ENCODE data around the gene NR1H2.
"Not testable (repeated sequence)": the region's sequence is repeated elsewhere in the genome, so short reads cannot be mapped to it uniquely, and the experiment has no call there.

NR1H2 gene

DNA sequence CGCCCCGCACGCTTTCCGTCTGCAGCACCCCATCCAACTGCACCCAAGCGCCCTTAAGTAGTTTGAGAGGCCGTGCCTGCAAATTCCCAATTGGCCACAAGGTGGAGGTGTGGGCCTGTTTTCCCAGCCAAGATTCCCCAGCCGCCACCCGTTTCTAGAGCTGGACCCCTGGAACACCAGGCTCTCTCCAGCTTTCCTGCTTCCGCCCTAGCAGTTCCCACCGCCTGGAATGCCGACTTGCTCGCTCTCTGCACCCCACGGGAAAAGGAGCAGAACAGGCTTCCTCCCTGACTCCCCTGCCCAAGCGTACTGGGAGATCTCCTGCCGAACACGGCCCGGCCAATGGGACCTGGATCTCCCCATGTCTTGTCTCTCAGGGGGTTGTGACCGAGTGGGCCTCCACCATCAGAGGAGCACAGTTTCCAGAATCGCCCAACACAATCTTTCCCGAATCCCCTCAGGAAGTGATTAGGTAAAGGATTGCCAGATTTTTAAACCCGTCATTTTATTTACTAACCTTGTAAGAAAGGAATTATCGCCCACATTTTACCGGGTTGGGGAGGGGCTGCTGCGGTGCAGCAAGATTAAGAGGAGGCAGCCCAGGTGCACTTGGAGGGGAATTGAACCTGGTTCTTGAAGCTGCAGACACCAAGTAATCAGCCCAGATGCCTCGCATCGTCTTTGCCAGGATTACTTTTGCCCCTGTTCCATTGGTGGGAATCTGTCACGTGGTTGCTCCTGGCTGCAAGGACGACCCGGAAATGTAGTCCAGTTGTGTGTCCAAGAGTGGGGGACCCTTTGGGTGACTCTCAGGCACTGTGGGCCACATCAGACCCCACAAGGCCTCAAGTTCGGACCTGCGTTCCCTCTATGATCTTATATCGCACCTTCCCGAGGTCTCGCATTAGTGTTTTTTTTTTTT, 7.3 kb upstream of the NR1H2 start:
- Histone ChIP-seq H3K27ac (peak overlapping the region; percentile 17 to 85 (median 79)), H3K4me3 (peak overlapping the region; percentile 36 to 60 (median 50))

DNA sequence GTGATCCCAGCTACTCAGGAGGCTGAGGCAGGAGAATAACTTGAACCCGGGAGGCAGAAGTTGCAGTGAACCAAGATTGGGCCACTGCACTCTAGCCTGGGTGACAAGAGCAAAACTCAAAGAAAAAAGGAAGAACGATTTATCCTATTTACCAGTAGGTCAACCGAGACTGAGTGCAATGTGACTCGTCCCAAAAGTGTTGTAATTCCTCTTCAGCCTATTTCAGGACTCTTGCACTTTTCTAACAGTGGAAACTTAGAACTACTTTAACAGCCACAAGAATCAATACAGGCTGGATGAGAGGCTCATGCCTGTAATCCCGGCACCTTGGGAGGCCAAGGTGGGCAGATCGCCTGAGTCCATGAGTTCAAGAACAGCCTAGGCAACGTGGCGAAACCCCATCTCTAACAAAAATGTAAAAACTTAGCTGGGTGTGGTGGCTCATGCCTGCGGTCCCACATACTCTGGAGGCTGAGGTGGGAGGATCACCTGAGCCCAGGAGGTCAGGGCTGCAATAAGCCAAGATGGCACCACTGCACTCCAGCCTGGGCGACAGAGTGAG, 4.3 kb upstream of the NR1H2 start:
- Histone ChIP-seq H3K27ac (no peak overlapping the region), H3K4me3 (no peak overlapping the region)

DNA sequence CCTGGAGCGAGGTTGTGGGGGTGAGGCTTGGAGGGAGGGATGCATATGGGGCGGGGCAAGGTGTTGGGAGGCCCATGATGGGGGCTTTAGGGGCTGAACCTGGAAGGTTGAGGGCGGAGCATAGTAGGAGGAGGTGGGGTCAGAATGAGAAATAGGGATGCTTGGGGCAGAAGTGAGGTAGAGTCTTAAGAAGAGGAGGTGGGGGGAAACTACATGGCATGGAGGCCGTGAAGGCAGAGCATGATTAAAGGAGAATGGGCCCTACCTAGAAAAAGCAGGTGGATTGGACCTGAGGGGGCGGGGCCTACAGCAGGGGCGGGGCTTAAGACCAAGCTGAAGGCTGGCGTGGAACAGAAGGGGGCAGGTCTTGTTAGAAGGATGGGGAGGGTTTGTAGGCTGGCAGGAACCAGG, 799 bp downstream of the NR1H2 start:
- Histone ChIP-seq H3K4me3 (peak overlapping the region; percentile 57 to 98 (median 86)), H3K27ac (peak overlapping the region in 7 of 21 experiments; percentile 96 to 100 (median 99))

DNA sequence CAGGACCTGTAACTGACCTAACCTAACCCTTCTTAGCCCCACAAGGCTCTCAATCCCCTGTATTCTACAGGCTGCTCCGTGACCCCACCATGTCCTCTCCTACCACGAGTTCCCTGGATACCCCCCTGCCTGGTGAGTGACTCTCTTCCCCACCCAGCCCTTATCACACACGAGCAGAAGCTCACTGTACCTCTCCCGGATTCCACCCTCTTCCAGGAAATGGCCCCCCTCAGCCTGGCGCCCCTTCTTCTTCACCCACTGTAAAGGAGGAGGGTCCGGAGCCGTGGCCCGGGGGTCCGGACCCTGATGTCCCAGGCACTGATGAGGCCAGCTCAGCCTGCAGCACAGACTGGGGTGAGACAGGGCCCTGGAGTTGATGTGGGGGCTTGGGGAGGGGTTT, 1.3 kb downstream of the NR1H2 start:
- Histone ChIP-seq H3K4me3 (no peak overlapping the region), H3K27ac (peak overlapping the region in 2 of 21 experiments; percentile 100)

DNA sequence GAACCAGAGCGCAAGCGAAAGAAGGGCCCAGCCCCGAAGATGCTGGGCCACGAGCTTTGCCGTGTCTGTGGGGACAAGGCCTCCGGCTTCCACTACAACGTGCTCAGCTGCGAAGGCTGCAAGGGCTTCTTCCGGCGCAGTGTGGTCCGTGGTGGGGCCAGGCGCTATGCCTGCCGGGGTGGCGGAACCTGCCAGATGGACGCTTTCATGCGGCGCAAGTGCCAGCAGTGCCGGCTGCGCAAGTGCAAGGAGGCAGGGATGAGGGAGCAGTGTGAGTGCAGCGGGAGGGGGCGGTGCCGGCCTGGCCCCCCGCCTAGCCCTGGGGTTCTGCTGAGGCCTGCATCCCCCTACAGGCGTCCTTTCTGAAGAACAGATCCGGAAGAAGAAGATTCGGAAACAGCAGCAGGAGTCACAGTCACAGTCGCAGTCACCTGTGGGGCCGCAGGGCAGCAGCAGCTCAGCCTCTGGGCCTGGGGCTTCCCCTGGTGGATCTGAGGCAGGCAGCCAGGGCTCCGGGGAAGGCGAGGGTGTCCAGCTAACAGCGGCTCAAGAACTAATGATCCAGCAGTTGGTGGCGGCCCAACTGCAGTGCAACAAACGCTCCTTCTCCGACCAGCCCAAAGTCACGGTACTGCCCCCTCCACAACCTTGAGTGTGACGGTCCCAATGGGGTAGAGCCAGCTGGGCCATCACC, 2.1 kb downstream of the NR1H2 start:
- Histone ChIP-seq H3K27ac (no peak overlapping the region), H3K4me3 (no peak overlapping the region)

DNA sequence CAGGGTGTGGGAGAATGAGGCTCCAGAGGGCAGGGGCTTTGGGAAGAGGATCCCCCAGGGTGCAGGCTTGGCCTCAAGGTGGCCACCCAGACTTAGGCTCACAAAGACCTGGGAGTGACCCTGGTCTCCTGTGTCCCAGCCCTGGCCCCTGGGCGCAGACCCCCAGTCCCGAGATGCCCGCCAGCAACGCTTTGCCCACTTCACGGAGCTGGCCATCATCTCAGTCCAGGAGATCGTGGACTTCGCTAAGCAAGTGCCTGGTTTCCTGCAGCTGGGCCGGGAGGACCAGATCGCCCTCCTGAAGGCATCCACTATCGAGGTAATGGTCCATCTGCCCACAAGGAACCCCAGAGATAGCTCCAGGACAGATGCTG, 2.6 kb downstream of the NR1H2 start:
- H3K27ac ChIP-seq, result no peak overlapping the region

DNA sequence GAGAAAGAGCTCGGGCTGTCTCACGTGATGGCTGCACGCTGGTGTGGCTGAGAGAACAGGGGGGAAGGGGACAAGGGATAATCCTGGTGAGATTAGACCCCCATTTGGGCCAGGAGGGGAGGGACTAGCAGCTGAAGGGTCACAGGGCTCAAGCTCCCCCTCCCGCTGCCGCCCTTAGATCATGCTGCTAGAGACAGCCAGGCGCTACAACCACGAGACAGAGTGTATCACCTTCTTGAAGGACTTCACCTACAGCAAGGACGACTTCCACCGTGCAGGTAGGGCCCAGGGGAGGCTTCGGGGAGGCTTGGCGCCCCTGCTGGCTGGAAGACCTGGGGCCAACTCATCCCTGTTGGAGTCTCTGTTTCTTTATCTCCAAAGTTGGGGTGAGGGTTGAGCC, 3.3 kb downstream of the NR1H2 start:
- H3K4me3 ChIP-seq, result no peak overlapping the region
- no peak overlapping the region for H3K27ac ChIP-seq

More for the DNA sequence above, 2.6 kb downstream of the NR1H2 start:
- no peak overlapping the region for H3K4me3 ChIP-seq

DNA sequence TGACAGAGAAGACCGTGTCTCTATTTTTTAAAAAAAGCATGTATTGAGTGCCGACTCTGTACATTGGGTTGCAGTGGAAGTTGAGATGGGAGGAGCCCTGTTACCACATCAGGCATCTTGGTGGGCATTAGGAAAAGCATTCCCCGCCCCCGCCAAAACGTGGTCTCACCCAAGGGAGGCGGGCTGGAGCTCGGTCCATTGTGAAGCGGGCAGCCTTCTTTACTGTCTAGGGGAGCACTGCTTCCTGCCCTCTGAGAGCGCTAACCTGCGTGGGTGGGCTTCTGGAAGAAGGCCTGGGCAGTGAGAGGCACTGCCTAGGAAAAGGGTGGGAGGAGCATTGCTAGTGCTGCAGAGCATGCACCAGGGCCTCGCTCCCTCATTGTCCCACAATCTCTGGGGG, 3.9 kb downstream of the NR1H2 start:
- no peak overlapping the region for H3K4me3 ChIP-seq

DNA sequence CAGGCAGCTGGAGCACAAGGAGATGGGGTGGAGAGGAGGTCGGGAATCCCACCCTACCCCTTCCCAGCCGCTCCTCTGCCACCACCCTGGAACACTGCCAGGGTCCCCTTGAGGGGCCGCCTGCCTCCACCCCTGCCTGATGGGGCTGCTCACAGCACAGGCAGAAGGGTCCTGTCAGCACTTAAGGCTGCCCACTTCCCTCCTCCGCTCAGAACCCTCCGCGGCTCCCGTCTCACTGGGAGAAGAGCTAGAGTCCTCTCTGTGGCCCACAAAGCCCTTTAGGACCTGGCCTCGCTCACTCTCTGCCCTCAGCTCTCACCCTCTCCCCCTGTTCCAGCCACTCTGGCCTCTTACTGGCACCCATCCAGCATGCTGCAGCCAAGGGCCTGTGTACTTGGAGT, 4.5 kb downstream of the NR1H2 start:
- H3K4me3 ChIP-seq, result no peak overlapping the region
- no peak overlapping the region for H3K27ac ChIP-seq

More for the DNA sequence above, 3.9 kb downstream of the NR1H2 start:
- no peak overlapping the region for H3K27ac ChIP-seq

DNA sequence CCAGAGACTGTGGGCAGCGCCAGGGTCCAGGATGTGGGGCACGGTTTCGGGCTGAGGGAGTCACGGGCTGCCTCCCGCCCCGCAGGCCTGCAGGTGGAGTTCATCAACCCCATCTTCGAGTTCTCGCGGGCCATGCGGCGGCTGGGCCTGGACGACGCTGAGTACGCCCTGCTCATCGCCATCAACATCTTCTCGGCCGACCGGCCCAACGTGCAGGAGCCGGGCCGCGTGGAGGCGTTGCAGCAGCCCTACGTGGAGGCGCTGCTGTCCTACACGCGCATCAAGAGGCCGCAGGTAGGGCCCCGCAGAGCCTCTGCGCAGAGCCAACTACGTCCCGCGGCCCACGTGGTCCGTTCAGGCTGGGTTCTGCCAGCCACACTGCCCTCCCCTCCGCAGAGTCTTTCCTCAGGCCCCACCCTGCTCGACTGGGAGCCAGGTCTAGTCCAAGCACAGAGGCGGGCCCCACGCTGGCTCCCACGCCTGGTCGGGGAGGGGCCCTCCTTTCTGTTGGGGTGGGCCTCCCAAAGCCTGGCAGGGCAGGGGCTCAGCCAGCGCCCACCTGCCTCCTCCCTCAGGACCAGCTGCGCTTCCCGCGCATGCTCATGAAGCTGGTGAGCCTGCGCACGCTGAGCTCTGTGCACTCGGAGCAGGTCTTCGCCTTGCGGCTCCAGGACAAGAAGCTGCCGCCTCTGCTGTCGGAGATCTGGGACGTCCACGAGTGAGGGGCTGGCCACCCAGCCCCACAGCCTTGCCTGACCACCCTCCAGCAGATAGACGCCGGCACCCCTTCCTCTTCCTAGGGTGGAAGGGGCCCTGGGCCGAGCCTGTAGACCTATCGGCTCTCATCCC, 5.8 kb downstream of the NR1H2 start:
- Histone ChIP-seq H3K4me3 (no peak overlapping the region), H3K27ac (no peak overlapping the region)

DNA sequence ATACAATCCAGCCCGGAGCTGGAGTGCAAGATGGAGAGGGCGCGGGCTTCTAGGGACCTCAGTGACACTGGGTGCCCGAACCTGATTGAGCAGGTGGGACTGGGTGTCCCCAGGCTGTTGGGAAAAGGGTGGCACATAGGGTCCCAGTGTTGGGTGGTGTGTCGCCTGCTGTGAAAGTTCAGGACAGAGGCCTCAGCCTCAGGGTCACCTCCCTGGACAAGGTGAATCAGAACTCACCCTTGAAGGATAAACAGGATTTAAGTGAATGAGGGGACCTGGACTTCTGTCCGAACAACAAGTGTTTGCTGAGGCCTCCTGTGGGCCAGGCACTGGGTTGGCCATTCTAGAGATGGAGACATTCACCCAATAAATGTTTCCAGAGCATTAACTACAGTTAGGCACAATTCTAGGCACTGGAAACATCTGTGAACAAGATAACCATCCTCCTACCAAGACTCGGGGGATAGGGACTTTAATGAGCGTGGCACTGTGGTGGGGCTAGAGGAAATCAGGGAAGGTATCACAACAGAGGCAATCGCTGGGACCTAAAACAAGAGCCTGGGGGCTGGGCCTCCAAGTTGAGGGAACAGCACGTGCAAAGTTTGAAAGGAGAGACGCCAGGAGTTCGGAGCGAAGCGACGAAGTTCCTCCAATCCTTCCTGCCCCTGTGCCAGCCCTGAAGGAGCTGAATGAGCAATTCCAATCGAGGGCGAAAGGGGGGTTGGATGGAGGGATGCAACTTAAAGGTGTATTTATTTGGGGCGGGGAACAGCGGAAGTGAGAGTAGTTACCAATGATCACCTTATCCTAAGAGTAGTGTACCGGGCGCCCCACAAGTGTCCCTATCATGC, 7.0 kb downstream of the NR1H2 start:
- Histone ChIP-seq H3K4me3 (peak overlapping the region; percentile 47 to 70 (median 54)), H3K27ac (peak overlapping the region in 20 of 21 experiments; percentile 47 to 90 (median 76))

DNA sequence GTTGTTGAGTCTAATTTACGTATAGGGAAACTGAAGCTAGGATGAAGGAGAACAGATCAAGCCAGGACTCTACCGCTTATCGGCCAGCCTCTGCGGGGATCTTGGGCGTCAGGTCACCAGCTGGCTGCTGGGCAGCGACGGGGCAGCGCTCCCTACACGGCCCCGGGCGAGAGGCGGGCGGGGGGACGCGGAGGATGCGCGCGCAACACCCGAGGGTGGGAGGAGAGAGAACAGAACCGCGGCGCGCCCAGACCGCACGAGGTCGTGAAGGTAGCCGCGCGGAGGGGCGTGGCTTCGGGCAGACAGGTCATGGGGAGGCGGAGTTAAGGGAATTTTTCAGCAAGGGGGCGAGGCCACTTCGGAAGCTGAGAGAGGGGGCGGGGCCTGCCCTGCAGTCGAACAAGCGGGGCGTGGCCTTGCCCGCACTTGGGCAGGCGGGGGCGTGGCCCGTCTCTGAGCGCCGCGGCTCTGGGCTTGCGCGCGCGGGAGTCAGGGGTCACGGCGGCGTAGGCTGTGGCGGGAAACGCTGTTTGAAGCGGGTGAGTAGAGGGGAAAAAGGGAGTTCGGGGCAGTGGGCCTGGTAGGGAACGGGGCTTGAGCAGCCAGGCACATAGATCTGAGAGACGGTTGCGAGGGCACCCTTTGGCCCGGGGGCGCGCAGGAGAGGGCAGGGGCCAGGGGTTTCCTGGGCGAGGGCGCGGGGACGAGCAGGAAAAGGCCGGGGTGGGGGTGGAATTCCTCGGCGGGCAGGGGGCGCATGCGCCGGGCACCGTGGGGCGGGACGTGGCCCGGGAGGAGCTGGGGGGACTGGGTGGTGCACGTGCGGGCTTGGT, 7.8 kb downstream of the NR1H2 start, which contains the start of gene POLD1:
Gene POLD1 (plus strand): TSS at position 496 of the 833 bp plus-strand sequence. CDS start 14,505 bp downstream, outside the sequence.
- Histone ChIP-seq H3K4me3 (peak within 1 kb of the TSS; percentile 47 to 70 (median 54)), H3K27ac (peak within 1 kb of the TSS in 20 of 21 experiments; percentile 52 to 90 (median 82))

DNA sequence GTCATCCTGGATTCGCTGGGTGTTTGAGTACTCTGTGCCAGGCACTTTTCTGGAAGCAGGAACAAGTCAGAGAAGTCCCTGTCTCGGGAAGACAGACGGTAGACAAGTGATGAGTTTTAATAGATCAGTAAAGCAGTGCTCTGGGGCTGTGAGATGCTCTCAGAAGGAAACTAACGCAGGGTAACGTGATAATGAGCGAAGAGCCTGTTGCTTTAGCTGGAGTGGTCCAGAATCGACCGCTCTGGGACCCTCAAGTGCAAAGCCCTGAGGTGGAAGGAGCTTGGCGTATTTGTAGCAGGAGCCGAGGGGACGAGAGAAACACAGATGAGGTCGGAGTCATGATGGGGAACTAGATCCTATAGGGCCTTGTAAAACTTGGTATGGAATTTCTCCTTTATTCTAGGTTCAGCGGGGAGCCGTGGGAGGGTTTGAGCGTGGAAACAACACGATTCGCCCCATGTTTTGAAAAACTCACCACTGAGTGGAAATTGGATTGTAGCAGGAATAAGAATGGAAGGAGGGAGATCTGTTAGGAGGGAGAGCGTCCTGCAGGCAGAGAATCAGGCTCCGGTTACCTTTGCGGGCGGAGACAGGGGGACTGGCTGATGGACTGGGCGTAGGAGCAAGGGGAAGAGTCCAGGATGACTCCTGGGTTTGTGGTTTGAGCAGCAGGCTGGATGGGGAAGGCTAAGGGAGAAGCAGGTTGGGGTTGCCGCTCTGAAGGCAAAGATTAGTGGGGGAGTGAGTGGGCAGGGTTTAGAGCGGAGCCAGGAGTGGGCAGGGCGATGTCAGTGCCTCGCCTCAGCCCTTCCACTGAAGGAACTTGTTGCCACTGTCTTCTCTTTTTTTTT, 8.7 kb downstream of the NR1H2 start:
- Histone ChIP-seq H3K4me3 (peak overlapping the region; percentile 47 to 70 (median 54)), H3K27ac (peak overlapping the region in 19 of 21 experiments; percentile 55 to 90 (median 83))

DNA sequence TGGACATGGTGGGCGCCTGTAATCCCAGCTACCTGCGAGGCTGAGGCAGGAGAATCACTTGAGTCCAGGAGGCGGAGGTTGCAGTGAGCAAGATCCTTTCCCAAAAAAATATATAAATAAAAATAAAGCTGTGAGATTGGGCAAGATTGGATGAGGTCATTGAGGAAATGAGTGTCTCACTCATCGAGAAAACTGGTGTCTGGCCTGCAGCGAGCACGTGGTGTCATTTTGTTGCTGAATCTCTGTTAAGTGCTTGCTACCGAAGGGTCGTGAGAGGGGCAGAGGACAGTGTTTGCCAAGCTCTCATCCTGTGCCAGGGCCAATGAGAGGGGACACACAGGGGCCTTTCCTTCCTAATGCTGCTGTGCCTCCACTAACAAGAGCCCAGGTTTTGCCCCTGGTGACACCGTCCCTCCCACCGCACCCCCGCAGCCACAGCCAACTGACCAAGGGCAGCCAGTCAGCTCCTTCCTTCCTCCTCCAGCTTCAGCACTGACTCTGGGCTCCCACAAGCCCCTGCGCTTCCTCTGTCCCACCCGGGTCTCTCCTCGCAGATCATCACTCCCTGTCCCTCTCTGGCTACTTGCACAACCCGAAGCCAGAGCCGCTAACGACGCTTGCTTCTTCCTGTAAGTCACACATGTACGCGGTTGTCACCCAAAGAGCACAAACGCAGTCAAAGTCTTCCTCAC, 11.1 kb downstream of the NR1H2 start:
- H3K27ac ChIP-seq, result peak overlapping the region in 3 of 21 experiments; percentile 0 to 21 (median 16)
- no peak overlapping the region for H3K4me3 ChIP-seq

DNA sequence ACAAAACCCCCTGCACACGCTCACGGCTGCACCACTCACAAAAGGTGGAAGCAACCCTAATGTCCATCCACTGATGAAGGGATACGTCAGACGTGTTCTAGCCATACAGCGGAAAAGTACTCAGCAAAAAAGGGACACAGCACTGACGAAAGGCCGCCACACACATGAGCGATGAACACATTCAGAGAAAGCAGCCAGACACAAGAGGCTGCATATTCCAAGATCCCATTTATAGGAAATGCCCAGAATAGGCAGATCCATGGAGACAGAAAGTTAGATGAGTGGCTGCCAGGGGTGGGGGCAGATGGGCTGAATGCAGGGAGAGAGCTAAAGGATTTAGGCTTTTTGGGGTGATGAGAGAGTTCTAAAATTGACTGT, 11.6 kb downstream of the NR1H2 start:
- Histone ChIP-seq H3K27ac (peak overlapping the region in 1 of 21 experiments; percentile 0), H3K4me3 (no peak overlapping the region)

DNA sequence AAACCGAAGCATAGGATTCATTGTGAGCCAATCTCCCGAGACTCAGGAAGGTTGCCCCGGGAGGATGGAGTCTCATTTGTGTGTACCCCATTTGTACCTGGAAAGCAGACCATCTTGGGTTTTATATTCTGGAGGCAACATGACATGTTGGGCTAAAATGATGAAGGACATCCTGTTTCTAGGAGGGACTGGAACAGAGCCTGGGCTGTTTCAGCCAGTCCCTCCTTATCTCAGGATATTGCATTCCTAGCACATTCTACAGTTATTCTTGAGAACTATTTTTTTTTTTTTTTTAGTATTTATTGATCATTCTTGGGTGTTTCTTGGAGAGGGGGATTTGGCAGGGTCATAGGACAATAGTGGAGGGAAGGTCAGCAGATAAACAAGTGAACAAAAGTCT, 14.0 kb downstream of the NR1H2 start:
- H3K27ac ChIP-seq, result not testable (repeated sequence)

More for the DNA sequence above, 14.0 kb downstream of the NR1H2 start:
- not testable (repeated sequence) for H3K4me3 ChIP-seq

Data from skin epidermis (tissue), 12 donors.